ENCODE data around the gene LRP8.

Gene LRP8

DNA sequence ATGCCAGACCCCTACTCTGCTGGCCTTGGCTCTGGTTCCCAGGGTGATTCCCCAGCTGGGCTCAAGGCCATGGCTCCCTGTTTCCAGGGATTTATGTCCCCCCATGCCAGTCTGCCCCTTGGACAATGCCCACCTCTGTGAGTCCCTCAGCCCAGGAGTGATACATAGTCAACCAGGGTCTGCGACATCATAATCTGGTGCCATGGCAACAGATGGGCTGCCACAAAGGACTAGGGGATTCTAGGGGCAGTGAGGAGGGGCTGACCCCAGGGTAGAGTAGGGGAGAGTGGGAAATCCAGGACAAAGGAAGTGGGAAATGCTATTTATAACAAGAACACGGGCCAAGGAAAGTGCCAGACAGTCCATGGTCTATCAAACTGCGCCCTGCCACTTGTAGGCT, 33.8 kb downstream of the LRP8 start:
- Histone ChIP-seq H3K4me1 (ENCODE audit: control insufficient read depth in 1 of 2, insufficient read depth in 2 of 2, low read length in 2 of 2) (no peaks in the 10 kb centered on the region), H3K79me1 (ENCODE audit: low read length) (no peaks in the 10 kb centered on the region), H2BK120ac (ENCODE audit: insufficient read depth, low read length, poor library complexity) (no peak overlapping the region), H2BK5ac (ENCODE audit: low read depth, low read length, poor library complexity) (no peak overlapping the region), H3K23ac (ENCODE audit: low read length) (no peak overlapping the region), H4K8ac (ENCODE audit: low read depth, low read length) (no peak overlapping the region), H4K12ac (ENCODE audit: low read depth, low read length) (no peak overlapping the region), H3K9ac (ENCODE audit: low read length) (no peak overlapping the region), H4K91ac (ENCODE audit: low read depth, low read length) (no peak overlapping the region), H3K4me2 (ENCODE audit: low read length) (no peak overlapping the region), H3K79me2 (ENCODE audit: control insufficient read depth, insufficient read depth, low read length, poor library complexity) (no peaks in the 10 kb centered on the region), H3K9me3 (ENCODE audit: insufficient read depth, low read depth, low read length) (peaks cover 2% of the 10 kb centered on the region), H3K18ac (ENCODE audit: low read length) (no peak overlapping the region), H3K27me3 (ENCODE audit: insufficient read depth, low read length) (no peaks in the 10 kb centered on the region), H2BK12ac (ENCODE audit: low read length) (no peak overlapping the region), H3K36me3 (ENCODE audit: control insufficient read depth in 1 of 2, insufficient read depth in 2 of 2, low read length in 2 of 2) (no peaks in the 10 kb centered on the region), H2AK5ac (ENCODE audit: low read length) (no peak overlapping the region), H3K14ac (ENCODE audit: low read length) (no peak overlapping the region), H3K27ac (ENCODE audit: low read depth, low read length) (no peak overlapping the region), H3K4me3 (ENCODE audit: low read depth, low read length) (no peak overlapping the region), H3K4ac (ENCODE audit: low read depth, low read length) (no peak overlapping the region), H2AFZ (ENCODE audit: insufficient read depth, low read length, poor library complexity) (no peak overlapping the region)
- no CpG with 5 or more reads among the region's 3 CpGs for WGBS (ENCODE audit: extremely low coverage, insufficient coverage, insufficient read length)
- DNase-seq = no peak

DNA sequence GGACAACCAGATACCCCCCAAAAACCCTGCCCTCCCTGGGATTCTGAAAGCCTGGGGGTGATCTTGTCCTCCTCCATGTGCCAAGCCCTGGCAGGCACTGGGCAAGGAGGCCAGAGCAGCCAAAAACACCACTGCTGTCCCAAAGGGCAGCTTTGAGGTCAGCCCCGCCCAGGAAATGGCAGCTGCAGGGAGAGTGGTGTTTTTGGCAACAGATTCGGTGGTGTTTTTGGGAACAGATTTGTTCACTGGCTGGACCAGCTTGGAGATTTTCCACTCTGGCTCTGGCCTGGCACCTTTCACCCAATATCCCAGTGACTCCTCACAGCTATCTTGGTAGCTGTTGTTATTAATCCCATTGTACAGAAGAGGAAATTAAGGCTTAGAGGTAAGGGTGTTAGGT, 34.7 kb downstream of the LRP8 start:
- H3K4me1 ChIP-seq (ENCODE audit: control insufficient read depth in 1 of 2, insufficient read depth in 2 of 2, low read length in 2 of 2) = no peaks in the 10 kb centered on the region
- no peaks in the 10 kb centered on the region for H3K27me3 ChIP-seq (ENCODE audit: insufficient read depth, low read length)
- H2BK120ac ChIP-seq (ENCODE audit: insufficient read depth, low read length, poor library complexity) = no peak overlapping the region
- no peak overlapping the region for H3K27ac ChIP-seq (ENCODE audit: low read depth, low read length)
- no peak overlapping the region for H3K4me2 ChIP-seq (ENCODE audit: low read length)
- H3K4ac ChIP-seq (ENCODE audit: low read depth, low read length) = no peak overlapping the region
- no peak overlapping the region for H4K12ac ChIP-seq (ENCODE audit: low read depth, low read length)
- H4K91ac ChIP-seq (ENCODE audit: low read depth, low read length) = no peak overlapping the region
- no peak overlapping the region for H3K4me3 ChIP-seq (ENCODE audit: low read depth, low read length)
- H3K79me1 ChIP-seq (ENCODE audit: low read length) = no peaks in the 10 kb centered on the region
- H2AK5ac ChIP-seq (ENCODE audit: low read length) = no peak overlapping the region
- H3K9me3 ChIP-seq (ENCODE audit: insufficient read depth, low read depth, low read length) = peaks cover 2% of the 10 kb centered on the region
- DNase-seq = no peak
- no CpG with 5 or more reads among the region's 2 CpGs for WGBS (ENCODE audit: extremely low coverage, insufficient coverage, insufficient read length)
- no peak overlapping the region for H3K23ac ChIP-seq (ENCODE audit: low read length)
- H2AFZ ChIP-seq (ENCODE audit: insufficient read depth, low read length, poor library complexity) = no peak overlapping the region
- H2BK12ac ChIP-seq (ENCODE audit: low read length) = no peak overlapping the region
- H2BK5ac ChIP-seq (ENCODE audit: low read depth, low read length, poor library complexity) = no peak overlapping the region
- H3K79me2 ChIP-seq (ENCODE audit: control insufficient read depth, insufficient read depth, low read length, poor library complexity) = no peaks in the 10 kb centered on the region
- no peak overlapping the region for H3K14ac ChIP-seq (ENCODE audit: low read length)
- no peak overlapping the region for H3K9ac ChIP-seq (ENCODE audit: low read length)
- no peak overlapping the region for H3K18ac ChIP-seq (ENCODE audit: low read length)
- H3K36me3 ChIP-seq (ENCODE audit: control insufficient read depth in 1 of 2, insufficient read depth in 2 of 2, low read length in 2 of 2) = peaks cover 0 to 2% of the 10 kb centered on the region in 2 experiments
- H4K8ac ChIP-seq (ENCODE audit: low read depth, low read length) = no peak overlapping the region

DNA sequence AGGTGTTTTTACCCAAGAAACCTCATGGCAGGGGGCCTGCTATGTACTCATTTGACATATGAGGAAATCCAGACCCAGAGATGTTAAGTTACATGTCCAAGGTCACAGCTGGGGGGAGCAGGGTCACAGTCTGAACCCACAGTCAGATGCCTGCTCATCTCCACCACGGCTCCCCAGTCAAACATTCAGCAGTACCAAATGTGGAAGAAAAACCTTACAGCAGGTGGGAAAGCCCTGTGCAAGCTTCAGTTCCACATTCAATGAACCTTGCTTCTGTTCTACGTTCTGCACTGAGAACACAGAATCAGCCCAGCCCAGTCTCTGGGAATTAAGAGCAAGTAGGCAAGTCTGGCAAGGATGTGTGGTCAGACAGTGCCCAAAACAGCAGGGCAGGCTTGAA, 35.2 kb downstream of the LRP8 start:
- Histone ChIP-seq H3K79me1 (ENCODE audit: low read length) (no peaks in the 10 kb centered on the region), H3K79me2 (ENCODE audit: control insufficient read depth, insufficient read depth, low read length, poor library complexity) (no peaks in the 10 kb centered on the region), H3K9ac (ENCODE audit: low read length) (no peak overlapping the region), H3K18ac (ENCODE audit: low read length) (no peak overlapping the region), H3K4ac (ENCODE audit: low read depth, low read length) (no peak overlapping the region), H3K27ac (ENCODE audit: low read depth, low read length) (no peak overlapping the region), H2BK5ac (ENCODE audit: low read depth, low read length, poor library complexity) (no peak overlapping the region), H2BK120ac (ENCODE audit: insufficient read depth, low read length, poor library complexity) (no peak overlapping the region), H3K36me3 (ENCODE audit: control insufficient read depth in 1 of 2, insufficient read depth in 2 of 2, low read length in 2 of 2) (peaks cover 0 to 2% of the 10 kb centered on the region in 2 experiments), H3K14ac (ENCODE audit: low read length) (no peak overlapping the region), H3K23ac (ENCODE audit: low read length) (no peak overlapping the region), H3K9me3 (ENCODE audit: insufficient read depth, low read depth, low read length) (peaks cover 2% of the 10 kb centered on the region), H2BK12ac (ENCODE audit: low read length) (no peak overlapping the region), H4K8ac (ENCODE audit: low read depth, low read length) (no peak overlapping the region), H3K4me3 (ENCODE audit: low read depth, low read length) (no peak overlapping the region), H4K12ac (ENCODE audit: low read depth, low read length) (no peak overlapping the region), H2AK5ac (ENCODE audit: low read length) (no peak overlapping the region), H4K91ac (ENCODE audit: low read depth, low read length) (no peak overlapping the region), H2AFZ (ENCODE audit: insufficient read depth, low read length, poor library complexity) (no peak overlapping the region), H3K4me1 (ENCODE audit: control insufficient read depth in 1 of 2, insufficient read depth in 2 of 2, low read length in 2 of 2) (no peaks in the 10 kb centered on the region), H3K4me2 (ENCODE audit: low read length) (no peak overlapping the region), H3K27me3 (ENCODE audit: insufficient read depth, low read length) (no peaks in the 10 kb centered on the region)
- no CpG with 5 or more reads among the region's 2 CpGs for WGBS (ENCODE audit: extremely low coverage, insufficient coverage, insufficient read length)
- DNase-seq = no peak

DNA sequence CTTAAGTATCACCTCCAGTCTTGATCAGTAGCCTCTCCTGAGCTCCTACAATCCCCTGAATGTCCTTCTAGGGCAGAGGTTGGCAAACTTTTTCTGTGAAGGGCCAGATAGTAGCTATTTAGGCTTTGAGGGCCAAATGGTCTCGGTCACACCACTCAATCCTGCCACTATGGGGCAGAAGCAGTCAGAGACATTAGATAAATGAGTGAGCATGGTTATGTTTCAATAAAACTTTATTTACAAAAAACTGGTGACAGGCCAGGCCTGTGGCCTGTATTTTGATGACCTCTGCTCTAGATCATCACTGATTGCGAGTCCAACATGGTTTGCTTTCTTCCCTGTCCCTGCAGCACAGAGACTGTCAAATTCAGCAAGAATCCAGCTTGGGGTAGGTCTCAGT, 36.3 kb downstream of the LRP8 start:
- no CpG with 5 or more reads among the region's 2 CpGs for WGBS (ENCODE audit: extremely low coverage, insufficient coverage, insufficient read length)
- Histone ChIP-seq H3K4me1 (ENCODE audit: control insufficient read depth in 1 of 2, insufficient read depth in 2 of 2, low read length in 2 of 2) (no peaks in the 10 kb centered on the region), H3K14ac (ENCODE audit: low read length) (no peak overlapping the region)

More for the DNA sequence above, 36.3 kb downstream of the LRP8 start:
- Histone ChIP-seq H3K27ac (ENCODE audit: low read depth, low read length) (no peak overlapping the region), H3K4me3 (ENCODE audit: low read depth, low read length) (no peak overlapping the region), H3K36me3 (ENCODE audit: control insufficient read depth in 1 of 2, insufficient read depth in 2 of 2, low read length in 2 of 2) (peaks cover 0 to 2% of the 10 kb centered on the region in 2 experiments), H2BK120ac (ENCODE audit: insufficient read depth, low read length, poor library complexity) (no peak overlapping the region), H2AK5ac (ENCODE audit: low read length) (no peak overlapping the region), H2BK5ac (ENCODE audit: low read depth, low read length, poor library complexity) (no peak overlapping the region), H3K79me2 (ENCODE audit: control insufficient read depth, insufficient read depth, low read length, poor library complexity) (no peaks in the 10 kb centered on the region), H4K91ac (ENCODE audit: low read depth, low read length) (no peak overlapping the region), H3K18ac (ENCODE audit: low read length) (no peak overlapping the region), H4K8ac (ENCODE audit: low read depth, low read length) (no peak overlapping the region), H3K27me3 (ENCODE audit: insufficient read depth, low read length) (no peaks in the 10 kb centered on the region), H2AFZ (ENCODE audit: insufficient read depth, low read length, poor library complexity) (no peak overlapping the region), H3K4me2 (ENCODE audit: low read length) (no peak overlapping the region), H4K12ac (ENCODE audit: low read depth, low read length) (no peak overlapping the region), H3K9me3 (ENCODE audit: insufficient read depth, low read depth, low read length) (peaks cover 2% of the 10 kb centered on the region), H2BK12ac (ENCODE audit: low read length) (no peak overlapping the region), H3K4ac (ENCODE audit: low read depth, low read length) (no peak overlapping the region), H3K23ac (ENCODE audit: low read length) (no peak overlapping the region), H3K9ac (ENCODE audit: low read length) (no peak overlapping the region), H3K79me1 (ENCODE audit: low read length) (no peaks in the 10 kb centered on the region)
- no peak for DNase-seq
